Measurements from ENCODE around the gene FAM83B.
"Not testable (repeated sequence)": the region's sequence is repeated elsewhere in the genome, so short reads cannot be mapped to it uniquely, and the experiment has no call there.

FAM83B gene, protein sequence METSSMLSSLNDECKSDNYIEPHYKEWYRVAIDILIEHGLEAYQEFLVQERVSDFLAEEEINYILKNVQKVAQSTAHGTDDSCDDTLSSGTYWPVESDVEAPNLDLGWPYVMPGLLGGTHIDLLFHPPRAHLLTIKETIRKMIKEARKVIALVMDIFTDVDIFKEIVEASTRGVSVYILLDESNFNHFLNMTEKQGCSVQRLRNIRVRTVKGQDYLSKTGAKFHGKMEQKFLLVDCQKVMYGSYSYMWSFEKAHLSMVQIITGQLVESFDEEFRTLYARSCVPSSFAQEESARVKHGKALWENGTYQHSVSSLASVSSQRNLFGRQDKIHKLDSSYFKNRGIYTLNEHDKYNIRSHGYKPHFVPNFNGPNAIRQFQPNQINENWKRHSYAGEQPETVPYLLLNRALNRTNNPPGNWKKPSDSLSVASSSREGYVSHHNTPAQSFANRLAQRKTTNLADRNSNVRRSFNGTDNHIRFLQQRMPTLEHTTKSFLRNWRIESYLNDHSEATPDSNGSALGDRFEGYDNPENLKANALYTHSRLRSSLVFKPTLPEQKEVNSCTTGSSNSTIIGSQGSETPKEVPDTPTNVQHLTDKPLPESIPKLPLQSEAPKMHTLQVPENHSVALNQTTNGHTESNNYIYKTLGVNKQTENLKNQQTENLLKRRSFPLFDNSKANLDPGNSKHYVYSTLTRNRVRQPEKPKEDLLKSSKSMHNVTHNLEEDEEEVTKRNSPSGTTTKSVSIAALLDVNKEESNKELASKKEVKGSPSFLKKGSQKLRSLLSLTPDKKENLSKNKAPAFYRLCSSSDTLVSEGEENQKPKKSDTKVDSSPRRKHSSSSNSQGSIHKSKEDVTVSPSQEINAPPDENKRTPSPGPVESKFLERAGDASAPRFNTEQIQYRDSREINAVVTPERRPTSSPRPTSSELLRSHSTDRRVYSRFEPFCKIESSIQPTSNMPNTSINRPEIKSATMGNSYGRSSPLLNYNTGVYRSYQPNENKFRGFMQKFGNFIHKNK

DNA sequence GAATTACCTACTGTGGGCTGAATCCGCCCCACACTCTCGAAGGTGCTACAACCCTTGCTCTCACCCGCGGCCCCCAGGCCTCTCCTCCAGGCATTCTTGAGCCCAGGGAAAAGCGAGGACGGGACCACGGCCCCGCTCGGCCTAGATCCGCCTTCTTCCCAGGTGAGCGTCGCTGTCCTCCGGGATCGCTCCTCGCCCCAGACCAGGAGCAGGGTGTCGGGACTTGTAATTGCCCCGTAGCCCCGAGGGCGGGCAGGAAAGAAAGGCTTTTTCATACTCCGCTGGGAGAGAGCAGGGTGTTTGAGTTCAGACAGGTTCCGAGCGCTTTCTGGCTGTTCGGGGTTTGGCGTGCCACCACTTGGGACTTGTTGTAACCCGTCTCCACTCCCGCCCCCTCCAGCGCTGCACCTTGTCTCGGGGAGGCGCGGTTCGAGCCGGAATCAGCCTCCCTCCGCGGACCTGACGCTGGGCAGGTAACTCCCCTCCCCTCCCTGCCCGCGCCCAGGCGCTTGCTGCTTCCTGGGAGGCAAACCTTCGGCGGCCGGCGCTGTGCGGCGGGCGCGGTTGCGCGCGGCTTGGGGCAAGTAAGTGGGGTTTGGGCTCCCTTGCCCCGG is at the start of gene FAM83B:
Gene FAM83B (plus strand): TSS at position 529 of the 614 bp plus-strand sequence. CDS start 23,476 bp downstream, outside the sequence.
- no peak for FAIRE-seq
- DNase-seq (ENCODE audit: low spot score), result no peak

- not testable (repeated sequence) for FAIRE-seq; DNase-seq (ENCODE audit: low spot score)
These were observed 49.7 kb upstream of the FAM83B start for GRCh38 chr6:54796918-54797317.

DNA sequence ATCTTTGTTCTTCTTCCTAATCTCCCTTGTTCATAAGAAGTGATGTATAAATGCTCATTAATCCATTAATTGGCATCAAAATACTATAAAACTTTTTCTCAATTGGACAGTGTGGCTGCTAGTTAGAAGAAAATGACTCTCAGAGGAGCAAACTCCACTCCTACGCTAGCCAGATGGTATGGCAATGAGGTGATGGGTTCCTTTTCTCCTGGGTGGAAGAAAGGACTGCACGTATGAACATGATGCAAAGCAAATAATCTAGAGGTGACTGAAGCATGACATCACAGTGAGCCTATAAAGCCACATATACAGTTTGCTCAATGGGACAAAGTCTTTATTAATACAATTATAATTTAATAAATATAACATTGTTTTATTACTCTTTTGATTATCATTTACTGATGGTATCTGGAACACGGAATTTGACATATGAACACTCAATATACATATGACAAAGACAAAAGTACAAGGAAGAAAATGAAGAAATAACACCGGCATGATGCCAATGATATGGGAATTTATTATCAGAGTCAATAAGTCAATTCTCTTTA is 46.4 kb upstream of the FAM83B start:
- FAIRE-seq, result no peak
- DNase-seq (ENCODE audit: low spot score), result no peak

DNA sequence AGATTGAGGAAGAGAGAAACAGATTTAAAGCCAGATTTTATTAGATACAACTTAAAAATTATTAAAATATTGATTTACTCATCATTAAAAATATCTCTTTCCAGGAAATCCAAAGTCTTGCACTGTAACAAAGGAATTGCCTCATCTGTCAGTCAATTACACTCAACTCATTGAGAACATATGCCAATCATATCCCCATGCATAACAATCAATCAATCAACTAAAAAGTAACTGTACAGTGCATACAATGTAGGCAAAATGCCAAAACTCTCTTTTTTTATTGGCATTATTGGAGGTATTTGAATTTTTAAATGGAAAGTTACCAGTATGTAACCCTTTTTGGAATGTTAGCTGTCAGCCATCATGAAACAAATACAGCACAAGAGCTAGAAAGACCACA is 45.3 kb upstream of the FAM83B start:
- DNase-seq (ENCODE audit: low spot score) (no peak), FAIRE-seq (no peak)

- FAIRE-seq (peak; percentile 59), DNase-seq (ENCODE audit: low spot score) (peak; percentile 46)
These were observed 44.9 kb upstream of the FAM83B start for GRCh38 chr6:54801669-54802068.

DNA sequence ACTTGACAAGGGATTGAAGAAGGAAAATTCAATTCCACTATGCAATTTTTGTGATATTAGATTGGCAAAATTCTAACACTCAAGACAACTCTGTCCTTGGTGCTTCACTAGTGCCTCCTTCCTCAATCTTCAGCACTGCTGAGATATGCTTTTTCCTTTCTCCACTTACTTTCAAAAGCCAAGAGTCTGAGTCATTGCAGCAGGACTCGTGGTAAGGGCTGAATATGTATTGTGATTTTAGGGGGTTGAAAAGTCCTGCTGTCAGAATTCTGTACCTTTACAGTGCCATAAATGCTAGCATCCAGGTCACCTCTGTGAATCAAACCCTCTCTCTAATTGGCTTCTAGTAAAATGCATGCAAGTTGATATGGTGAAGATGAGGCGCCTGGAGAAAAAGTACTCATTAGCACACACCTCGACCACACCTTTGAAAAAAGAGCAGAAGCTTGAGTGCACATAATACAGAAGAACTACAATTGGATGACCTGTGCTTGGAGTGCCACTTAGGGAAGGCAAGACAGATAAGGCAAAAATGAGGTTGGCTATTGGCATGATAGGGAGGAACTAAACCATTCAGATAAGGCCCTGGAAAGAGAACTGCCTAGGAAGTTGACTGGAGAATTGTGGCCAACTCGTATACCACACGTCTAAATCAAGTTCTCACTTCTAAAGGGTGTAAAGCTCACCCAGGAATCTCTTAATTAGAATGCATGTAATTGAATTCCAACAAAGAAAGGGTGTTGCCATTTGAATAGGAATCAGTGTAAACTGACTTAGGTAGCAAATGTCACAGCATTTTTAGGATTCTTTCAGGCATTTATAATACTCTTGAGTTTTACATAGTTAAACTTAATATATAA is 43.6 kb upstream of the FAM83B start:
- FAIRE-seq (no peak), DNase-seq (ENCODE audit: low spot score) (peak; percentile 6)

DNA sequence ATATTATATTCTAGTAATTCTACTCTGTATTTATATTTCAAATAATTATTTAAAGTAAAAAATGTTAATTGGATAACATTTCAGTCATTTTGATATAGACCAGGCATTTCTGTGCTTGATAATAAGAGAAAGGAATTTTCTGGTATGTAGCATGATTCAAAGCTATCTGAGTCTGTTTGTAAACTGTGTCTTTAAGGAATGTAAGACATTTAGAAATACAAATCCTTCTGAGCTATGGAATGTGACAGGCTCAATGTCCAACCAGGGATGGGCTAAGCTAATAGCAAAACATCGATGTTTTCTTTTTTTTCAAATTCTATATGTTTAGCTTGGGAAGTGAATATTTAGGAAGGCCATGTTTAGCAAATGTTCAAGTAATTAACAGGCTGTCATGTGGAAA is 41.5 kb upstream of the FAM83B start:
- FAIRE-seq (no peak), DNase-seq (ENCODE audit: low spot score) (no peak)

DNA sequence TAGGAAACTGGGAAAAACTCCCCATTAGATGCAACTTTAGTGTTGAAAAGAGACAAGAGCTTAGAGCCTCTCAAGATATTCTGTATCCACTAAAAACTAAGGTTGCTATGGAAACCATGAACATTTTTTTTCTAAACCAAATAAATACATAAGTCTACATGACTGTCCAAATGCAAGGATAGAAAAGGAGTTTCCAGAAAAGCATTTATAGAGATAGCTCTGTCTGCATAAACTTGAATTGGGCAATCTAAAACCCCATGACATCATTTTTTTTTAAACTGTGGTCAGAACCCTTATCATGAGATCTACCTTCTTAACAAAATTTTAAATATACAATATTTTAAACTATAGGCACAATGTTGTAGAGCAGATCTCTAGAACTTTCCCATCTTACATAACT is 36.4 kb upstream of the FAM83B start:
- FAIRE-seq (no peak), DNase-seq (ENCODE audit: low spot score) (no peak)

DNA sequence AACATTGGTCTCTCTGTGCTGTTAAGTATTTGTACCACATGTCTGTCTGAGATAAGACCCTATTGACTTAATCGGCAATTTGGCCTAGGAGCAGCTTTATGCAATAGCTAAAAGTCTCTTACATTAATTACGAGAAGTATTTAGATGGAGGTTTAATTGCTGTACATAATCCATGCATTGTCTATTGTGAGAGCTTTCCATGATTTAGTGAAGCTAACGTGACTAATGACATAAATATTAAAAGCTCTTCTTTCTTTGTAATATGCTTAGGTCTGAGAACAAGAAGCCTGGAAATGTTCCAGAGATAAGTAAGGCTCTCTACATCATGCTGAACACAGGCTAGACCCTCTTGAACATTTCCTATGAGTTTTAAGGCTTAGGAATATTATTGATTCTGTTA is 32.7 kb upstream of the FAM83B start:
- DNase-seq (ENCODE audit: low spot score) (no peak), FAIRE-seq (no peak)

- DNase-seq (ENCODE audit: low spot score) (no peak), FAIRE-seq (no peak)
These were observed 29.3 kb upstream of the FAM83B start for GRCh38 chr6:54817236-54817635.

DNA sequence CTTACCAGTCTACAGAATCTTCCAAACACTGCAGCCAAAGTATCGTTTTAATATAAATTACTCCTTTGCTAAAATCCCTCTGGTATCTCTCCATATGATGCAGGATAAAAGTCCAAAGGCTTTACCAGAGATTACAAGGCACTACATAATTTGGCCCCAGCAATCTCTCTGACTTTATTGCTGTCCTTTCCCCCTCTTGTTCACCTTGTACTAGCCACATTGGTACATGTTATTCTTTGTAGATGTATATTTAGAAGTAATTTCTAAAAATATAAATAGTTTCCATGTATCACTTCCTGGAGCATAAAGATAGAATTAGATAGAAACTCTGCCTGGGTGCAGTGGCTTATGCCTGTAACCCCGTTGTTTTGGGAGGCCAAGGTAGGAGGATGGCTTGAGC is 28.7 kb upstream of the FAM83B start:
- no peak for DNase-seq (ENCODE audit: low spot score)
- FAIRE-seq, result no peak

DNA sequence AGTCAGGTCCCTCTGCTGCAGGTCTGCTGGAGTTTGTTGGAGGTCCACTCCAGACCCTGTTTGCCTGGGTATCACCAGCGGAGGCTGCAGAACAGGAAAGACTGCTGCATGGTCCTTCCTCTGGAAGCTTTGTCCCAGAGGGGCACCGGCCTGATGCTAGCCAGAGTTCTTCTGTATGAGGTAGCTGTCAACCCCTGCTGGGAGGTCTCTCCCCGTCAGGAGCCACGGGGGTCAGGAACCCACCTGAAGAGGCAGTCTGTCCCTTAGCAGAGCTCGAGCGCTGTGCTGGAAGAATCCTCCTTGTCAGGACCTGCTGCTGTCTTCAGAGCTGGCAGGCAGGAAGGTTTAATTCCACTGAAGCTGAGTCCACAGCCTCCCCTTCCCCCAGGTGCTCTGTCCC is 22.3 kb upstream of the FAM83B start:
- not testable (repeated sequence) for FAIRE-seq; DNase-seq (ENCODE audit: low spot score)

DNA sequence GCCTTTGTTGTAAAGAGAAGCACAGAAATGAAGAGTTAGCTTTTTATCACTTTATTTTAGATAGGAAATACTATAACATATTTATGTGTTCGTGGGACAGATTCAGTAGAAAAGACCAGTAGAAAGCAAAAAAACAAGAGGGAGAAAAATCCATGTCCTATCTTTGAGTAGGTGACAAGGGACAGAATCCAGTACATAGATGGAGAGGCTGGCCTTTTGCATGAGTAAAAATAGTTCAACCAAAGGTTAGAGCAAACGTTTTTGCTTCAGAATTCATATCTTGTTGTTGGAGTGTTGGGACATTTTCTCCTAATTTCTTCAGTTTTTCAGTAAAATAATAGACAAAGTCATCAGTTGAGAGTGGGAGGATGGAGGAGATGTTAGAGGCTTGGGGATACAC is 19.6 kb upstream of the FAM83B start:
- FAIRE-seq (no peak), DNase-seq (ENCODE audit: low spot score) (no peak)

DNA sequence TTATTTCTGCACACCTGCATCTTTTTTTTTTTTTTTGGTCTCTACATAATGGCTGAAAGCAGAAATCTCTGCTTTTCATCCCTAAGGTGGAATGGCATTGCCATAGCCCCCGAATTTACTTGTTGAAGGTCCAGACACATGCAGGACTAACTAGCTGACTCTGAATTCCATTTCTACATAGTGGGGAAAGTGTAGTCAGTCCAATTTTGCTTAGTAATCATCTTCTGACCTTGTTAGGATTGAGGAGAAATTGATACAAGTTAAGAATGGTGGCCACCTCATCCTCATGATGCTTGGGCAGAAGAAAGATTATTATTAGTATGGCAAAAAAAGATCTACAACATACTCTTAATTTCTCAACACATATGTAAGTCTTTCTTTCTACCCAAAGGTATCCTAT is 16.4 kb upstream of the FAM83B start:
- no peak for FAIRE-seq
- no peak for DNase-seq (ENCODE audit: low spot score)

DNA sequence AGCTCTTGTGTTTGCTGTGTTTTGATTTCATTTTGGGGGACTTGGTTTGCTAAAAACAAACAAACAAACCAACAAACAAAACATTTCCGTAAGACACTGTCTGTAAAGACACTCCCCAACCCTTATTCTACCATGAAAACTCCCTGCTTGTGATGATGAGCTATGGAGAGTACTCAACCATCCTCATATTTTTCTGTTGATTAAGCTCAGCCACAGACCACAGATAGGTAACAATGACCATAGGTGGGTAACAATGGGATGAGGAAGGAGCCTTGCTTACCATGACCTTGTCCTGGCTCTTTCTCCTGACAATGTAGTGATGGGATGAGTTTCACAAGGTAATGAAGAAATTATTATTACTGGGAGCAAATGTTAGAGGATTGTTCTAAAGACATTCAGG is 11.4 kb upstream of the FAM83B start:
- FAIRE-seq, result no peak
- no peak for DNase-seq (ENCODE audit: low spot score)

DNA sequence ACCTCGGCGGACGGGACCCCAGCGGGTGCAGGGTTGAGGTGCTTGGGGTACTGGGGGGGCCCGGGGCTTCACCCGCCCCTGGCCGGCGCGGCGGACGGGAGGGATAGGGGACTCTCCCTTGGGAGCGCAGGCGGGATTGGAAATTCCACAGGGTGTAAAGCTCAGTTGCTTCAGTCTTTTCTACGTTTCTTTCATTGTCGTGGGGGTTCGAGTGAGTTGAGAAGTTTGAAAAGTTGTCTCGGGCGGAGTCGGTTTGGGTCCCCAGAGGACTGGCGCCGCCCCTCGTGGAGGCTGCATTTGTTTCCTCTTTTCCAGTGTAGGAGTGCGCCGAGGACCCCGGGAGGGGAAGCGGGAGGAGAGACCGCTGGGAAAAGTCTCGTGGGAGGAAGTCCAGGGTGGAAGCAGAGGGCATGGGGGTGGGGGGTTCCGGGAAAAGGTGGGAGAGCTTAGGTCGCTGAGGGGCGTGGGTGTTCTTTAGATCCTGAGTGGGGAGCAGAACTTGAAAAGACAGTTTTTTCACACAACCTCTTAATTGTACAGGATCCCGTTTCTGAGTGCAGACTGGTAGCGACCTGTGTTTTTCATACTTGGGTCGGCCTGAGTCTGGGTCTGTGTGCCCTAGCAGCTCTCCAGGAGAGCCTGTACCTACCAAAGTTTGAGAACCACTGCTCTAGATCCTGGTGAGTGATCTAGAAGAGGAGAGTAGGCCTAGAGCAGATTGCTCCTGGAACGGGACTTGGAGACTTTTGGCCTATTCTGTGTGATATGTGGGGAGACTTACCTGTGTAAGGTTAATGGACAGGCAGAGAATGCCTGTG is 495 bp downstream of the FAM83B start:
- DNase-seq (ENCODE audit: low spot score) (no peak), FAIRE-seq (no peak)

DNA sequence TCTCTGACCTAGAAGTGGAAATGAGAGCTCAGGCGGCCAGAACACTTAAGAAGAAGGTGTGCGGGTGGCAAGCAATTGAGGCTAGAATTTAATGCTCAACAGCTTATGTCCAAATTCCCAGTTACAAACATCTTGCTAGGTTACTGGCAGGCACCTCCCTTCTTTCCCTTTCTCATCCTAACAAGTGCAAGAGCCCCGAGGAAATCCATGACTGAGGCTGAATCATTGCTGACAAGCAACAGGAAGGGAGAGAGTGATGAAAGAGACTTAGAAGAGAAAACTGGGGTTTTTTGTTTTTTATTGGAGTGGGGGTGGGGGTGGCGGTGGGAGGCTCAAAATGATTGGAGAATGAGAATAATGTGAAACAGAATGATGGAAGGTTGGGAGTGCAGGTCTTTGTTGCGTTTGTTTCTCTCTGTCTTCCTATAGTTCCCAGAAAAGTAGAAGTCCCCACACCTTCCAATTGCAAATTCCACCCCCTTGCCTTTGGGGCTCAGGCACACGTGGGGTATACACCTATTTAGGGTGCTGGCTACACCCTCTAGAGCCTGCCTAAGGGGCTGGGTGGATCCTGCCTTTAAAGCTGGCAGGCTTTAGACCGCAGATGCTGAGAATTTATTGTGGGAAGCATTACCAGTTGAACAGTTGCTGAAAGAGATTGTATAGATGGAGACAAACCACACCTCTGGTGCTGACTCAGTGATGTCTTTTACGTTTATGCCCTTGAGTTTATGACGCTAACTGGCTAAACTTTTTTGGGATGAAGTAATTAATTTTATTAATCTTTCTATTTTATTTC is 1.4 kb downstream of the FAM83B start:
- no peak for FAIRE-seq
- DNase-seq (ENCODE audit: low spot score), result no peak

GRCh38 chr6:54850114-54850513 is 3.5 kb downstream of the FAM83B start:
- FAIRE-seq (no peak), DNase-seq (ENCODE audit: low spot score) (no peak)

DNA sequence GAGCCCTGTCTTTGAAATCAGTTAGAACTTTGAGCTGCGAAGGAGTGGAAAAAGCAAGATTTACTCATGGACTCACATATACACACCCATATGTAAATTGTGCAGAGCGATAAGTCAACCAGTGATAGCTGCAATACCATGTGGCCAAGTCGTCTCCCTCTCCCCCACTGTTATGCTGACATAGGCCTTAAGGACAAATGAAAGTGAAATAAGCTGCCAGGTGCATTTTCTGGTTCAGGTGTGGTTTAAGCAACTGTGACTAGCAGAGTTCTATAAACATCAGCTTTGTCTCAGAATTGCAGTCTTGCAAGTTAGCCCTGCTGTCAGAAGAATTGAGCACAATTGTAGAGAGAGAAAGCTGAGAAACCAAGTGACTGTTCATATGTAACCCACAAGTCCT is 9.6 kb downstream of the FAM83B start:
- no peak for DNase-seq (ENCODE audit: low spot score)
- FAIRE-seq, result no peak

All from RCC 7860 (cell line).